Raji (cell line): ENCODE data around the gene STAT6.
A peak's percentile ranks its signal among the peaks of the same experiment; 100 is the strongest.

ENCODE experiments used
- POLR2A ChIP-seq: IDR thresholded peaks from 2 replicates; pipeline ENCODE4 v1.6.1; 2011; ENCODE audit warnings: low read depth, low read length, control low read depth; ENCODE audit not compliant: insufficient read depth

The STAT6 gene

DNA sequence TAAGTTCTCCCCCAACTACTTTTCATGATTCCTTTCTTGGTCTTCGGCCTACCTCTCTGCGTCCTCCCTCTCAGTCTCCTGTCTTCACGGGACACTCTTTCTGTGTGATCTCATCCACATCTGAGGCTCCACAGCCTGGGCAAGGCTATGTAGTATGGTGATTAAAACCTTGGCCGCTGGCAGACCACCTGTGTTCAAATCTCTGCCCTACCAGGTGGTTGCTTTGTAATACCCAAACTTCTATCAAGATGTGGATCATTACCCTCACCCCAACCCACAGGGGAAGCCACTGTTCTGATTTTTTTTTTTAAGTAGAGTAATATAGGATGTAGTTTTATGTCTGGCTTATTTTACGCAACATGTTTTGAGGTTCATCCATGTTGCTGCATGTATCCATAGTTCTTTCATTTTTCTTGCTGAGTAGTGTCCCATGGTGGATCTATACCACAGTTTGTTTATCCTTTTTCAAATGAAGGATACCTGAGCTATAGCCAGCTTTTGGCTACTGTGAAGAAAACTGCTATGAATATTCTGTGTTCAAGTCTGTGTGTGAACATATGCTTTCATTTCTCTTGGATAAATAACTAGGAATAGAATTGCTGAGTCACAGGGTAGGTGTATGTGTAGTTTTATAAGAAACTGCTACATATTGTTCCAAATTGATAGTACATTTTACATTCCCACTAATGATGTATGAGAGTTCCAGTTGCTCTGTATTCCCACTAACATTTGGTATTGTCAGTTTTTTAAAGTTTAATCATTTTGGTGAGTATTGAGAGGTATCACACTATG is 8.3 kb upstream of the STAT6 start:
- no peak for TF ChIP-seq POLR2A

DNA sequence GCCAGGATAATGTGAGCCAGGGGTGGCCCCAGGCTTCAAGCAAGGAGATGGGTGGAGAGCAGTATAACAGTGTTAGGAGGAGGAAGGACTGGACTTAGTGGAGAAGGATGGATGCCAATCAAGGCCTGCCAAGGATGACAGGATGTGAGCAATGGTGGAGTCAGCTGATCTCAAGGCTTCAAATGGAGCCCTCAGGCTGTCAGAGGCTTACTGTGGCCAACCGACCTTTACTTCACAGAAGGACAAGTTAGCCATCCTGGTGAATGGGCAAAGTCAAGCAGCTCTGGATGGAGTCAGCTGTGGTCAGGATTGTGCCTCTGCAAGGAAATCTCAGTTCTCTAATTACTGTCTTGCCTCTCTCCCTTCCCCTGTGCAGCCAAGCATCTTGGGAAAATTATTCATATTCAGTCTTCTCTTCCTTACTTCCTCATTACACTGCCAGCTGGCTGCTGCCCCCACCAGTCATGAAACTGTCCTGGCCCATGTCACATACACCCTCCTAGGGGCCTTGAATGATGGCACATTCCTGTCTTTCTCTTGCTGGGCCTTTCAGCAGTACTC is 7.6 kb upstream of the STAT6 start:
- peak; percentile 27; the same call in 1 of the 2 replicates for TF ChIP-seq POLR2A

DNA sequence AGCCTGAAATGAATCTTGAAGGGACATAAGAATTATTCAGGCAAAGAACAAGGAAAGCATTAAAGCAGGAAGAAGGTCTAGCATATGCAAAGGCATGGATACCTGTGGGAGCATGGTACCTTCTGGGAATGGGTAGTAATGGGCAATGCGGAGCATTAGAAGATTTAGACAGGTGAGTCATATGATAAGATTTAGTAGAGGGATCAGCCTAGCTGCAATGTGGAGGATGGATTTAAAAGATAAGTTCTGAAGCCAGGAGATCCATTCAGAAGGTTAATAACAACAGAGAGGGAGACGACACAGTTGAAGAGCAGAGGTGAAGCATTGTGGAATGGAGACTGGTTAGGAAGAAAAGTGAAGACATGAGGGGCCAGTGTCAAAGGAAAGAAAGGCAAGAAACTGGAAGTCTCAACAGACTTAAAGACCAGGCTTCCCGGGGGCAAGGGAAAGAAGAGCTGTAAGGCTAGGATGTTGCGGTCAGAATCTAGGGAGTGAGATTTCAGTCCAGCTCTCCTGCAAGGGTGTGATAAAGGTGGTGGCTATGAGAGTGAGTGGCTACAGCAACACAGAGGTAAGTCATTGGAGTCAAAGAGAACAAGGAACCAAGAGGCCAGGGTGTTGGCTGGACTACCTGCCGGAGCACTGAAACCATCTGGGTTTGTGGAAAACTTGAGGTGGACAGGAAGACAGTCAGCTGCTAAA is 5.6 kb upstream of the STAT6 start:
- no peak for TF ChIP-seq POLR2A

DNA sequence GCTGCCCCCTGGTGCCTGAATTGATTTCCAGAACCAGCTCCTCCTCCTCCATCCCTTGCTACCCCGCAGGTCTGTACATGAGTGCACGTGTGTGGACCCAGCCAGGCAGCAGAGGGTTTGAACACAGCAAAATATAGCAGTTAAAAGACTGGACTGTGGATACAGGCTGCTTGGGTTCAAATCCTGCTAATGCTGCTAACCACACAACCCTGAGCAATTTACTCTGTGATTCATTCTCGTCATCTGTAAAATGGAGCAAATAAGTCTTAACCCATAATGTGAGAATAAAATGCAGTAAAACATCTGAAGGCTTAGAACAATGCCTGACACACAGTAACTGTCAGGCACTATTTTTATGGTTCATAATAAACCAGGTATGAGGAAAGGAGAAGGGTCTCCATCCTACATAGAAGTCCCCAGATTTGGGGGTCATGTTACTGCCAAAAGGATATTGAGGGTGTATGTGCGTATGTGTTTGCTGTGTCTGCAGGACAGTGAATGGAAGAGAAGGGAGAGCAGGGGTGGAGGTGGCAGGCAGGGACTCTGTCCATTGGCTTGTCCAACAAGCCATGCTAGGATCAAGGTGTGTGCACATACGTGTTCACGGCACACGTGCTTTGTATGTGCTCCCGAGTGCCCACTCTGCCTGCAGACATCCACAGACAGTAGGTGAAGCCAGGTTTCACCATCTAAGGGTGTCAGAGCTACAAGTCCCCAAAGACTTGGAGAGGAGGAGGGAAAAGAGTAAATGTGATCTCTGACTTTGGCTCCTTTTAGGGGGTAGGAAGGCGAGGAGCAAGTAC is 1.5 kb upstream of the STAT6 start:
- TF ChIP-seq POLR2A = no peak

DNA sequence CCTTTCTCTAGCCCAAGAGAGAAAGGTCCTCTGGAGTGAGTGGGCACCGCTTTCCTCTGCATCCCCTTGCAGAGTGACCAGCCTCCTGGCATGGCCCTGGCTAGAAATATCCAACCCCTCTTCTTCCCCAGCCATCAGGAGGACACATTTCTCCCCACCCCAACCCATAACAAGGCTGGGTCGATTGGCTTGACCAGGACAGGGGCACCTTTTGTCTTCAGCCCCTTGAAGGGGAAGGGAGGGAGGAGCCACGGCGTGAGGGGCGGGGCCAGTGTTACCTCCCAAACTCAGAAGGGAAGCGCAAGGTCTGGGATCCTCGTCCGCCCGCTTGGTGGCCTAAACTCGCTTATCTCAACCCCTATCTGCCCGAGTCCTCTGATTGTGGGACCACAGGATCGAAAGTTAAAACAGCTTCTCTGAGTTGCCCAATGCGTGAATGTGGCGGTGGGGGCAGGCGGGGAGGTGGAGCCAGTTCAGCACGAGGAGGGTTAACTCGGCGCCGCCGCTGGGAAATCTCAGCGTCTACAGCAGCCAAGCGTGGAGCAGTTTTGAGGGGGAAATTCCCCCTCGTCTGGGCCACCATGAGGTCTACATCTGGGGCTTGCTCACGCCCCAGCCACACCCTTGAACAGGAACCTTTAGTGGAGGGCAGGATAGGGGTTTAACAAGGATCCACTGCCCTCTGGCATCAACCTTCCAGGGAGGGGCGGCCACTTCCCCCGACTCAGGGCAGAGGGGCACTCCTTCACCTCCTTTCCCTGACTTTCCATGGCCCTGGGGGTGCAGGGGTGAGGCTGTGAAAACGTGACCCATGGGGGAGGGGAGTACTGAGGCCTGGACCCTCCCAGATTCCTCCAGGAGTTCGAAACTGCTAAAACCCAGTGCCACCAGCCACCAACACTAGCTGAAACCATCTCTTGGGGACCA is 795 bp downstream of the STAT6 start:
- TF ChIP-seq POLR2A = peak; percentile 59

DNA sequence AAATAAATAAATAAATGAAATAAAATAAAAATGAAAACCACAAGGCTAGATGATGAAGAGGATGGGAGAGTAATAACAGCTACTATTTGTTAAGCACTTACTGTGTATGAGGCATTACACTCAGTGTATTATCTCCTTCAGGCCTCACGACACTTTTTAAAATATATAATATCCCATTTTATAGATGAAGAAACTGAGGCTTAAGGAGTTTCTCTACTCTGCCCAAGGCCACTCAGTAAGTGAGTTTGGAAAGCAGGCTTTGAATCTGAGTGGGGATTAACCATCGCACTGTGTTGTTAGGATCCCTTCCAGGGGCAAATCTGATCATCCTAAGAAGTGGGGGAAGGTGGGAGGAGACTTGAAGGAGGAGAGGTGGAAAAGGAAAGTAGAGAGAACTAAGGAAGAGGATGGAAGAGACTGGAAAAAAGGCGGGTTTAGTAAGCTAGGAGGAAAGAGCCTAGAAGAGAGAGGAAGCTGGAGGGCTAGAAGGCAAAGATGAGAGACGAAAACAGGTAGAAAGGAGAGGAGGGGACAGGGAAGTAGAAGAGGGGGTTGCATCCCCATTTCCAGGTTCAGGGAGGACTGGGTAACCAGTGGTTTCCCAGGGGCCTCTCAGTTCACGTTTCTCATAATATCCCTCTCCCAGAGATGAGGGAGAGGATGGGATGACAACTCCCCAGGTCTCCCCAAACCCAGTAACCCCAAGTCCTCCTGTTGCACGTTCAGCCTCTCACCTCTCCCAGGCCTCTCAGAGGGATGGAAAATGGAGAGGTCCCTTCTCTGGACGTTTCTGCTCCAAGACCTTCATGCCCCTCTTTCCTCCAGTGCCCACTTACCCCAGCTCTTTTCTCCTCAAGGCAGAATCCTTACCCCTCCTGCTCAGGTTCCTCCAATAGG is 1.7 kb downstream of the STAT6 start:
- no peak for TF ChIP-seq POLR2A

DNA sequence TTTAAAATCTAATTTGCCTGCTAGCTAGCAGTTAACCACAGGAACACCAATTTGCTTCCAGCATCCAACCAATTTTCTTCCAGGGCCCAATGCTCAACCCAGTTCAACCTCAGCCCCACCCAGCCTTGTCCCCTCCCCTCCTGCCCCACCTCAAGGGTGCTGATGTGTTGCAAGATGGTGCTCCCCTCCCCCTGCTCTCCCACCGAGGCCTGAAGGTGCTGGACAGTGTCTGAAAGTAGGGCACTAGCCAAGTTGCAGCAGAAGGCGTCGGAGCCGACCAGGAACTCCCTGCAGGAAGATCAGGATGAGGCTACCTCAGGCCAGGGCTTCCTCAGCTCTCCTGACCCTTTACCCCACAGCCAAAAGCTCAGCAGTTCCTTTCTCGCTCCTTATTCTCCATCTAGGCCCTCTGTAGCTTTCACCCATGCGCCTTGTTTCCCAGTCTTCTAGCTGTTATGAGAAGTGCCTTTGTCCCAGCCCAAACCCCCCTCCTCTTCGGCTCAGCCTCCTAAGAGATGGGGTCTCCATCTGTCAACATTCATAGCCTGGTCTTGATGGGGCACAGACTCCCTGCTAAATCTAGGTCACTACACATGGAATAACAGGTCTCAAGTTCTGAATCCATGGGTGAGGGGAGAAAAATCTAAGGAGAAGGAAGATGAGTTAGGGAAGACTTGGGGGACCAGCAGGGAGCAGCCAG is 3.6 kb downstream of the STAT6 start:
- TF ChIP-seq POLR2A = no peak

DNA sequence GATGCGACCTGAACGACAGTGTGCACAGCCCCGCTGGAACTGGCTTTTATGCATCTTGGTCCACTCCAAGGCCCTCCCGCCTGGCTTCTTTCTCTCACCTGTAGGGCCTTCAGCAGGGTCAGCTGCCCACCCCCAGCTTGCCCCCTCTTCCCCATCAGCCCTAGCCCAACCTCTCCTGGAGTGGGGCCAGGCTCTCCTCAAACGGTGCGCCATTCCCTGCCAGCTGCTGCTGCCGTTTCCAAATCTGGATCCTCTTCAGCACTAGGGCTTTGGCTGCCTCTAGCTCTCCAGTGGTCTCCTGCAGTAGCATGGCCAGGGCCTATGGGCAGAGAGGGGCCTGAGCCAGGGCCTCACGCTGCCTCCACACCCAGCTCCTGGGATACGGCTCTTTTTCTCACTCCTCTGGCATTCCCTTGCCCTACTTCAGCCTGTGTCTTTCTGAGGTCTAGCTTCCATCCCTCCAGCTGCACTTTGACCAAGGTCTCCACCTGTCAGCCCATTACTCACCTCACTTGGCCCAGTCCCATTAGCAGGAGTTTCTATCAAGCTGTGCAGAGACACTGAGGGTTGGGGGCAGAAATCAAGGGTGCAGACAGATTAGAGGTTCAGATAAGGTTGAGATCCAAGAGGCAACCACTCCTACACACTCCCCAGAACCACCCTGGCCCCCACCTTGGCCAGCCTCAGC is 5.0 kb downstream of the STAT6 start:
- TF ChIP-seq POLR2A = no peak

DNA sequence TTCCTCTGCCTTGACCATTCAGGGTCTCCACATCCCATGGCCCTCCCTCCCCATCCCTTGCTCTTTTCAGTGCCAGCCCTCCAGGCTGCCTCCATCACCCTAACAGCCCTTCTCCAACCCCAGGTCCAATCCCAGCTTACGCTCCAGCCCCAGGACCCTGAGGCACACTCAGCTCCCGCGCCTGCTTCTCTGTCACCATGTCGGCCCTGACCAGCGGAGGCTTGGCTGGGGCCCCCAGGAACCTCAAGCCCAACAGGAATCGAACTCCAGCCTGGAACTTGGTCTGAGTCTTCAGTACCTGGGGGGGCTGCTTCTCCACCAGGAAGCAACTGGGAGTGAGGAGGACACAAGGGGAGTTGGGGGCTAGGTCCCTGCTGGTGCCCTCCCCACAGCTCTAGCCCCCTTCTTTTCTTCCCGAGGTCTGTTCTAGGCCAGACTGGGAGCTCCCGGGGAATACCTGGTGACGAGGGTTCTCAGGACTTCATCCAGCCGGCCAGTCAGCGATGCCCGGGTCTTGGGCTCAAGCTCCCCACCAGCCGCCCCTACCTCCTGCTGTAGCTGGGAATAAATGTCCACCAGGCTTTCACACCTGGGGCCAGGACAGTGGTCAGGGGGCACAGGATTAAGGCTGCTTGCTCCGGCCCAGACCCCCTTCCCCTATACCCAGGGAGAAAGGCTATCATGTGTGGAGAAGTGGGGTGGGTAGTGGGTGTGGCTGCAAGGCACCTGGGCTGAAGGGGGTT is 6.0 kb downstream of the STAT6 start:
- no peak for TF ChIP-seq POLR2A

DNA sequence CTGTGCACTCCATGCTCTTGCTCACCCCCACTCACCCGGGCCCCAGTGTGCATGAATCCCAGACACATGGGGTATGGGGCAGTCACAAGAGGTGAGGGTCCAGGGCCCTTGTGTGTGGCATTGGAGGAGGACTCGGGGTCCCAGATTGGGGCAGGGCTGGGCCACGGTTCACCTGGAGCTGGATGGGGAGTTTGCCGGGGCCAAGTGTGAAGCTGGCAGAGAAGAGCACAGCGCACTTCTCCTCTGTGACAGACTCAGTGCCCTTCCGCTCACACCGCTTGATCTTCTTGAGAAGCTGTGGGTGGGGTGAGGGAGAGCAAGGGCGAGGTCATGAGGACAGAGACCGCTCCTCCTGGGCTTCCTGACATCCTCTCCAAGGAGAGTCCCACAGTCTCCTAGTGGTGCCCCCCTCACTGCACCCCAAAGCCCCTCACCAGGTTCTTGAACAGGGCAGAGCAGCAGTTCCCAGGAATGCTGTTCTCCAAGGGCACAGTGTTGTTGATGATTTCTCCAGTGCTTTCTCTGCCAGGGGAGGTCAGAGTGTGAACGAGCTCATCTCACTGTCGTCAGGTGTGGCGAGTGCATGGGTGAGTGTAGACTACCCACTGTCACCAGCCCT is 6.8 kb downstream of the STAT6 start:
- no peak for TF ChIP-seq POLR2A

DNA sequence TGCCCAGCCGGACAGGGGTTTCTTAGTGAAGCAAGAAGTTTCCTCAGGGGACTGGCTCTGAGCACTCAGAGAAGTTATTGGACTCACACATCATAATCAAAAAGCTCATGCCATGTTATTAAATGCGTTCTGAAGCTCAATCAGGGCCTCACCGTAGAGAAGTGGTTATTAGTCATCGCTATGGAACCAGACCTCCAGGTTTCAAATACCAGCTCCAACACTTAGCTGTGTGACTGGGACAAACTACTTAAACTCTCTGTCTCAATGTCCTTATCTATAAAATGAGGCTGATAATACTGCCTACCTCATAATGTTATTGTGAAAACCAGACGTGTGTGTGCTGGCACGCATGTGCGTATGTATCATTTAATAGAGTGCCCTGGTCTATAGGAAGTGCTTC is 7.3 kb downstream of the STAT6 start:
- no peak for TF ChIP-seq POLR2A
